ENCODE data around the gene C19orf53.

- TF ChIP-seq CTCF (IDR thresholded peaks at IDR 0.05) (no peak), POLR2AphosphoS5 (IDR thresholded peaks at IDR 0.05) (no peak), EP300 (IDR thresholded peaks at IDR 0.05) (no peak)
Measured at GRCh38 chr19:13732337-13732736, 41.9 kb upstream of the C19orf53 start.
